Fibroblast of lung (primary cell): ENCODE measurements around the gene EFCAB6. TPM values are rescaled to one million over a fixed set of nuclear protein-coding genes. Genes with fewer than 3 reads are reported as not detected.

Source experiments
- DNase-seq, 2 donors: peaks; one replicate each; pipeline versions ENCODE4 v3.0.0 to v3.0.0-alpha.2; 2010; ENCODE audit warnings: low read depth in 2 of 2
- H2AFZ ChIP-seq: 2 replicates; pipeline ENCODE4 v1.5.1; 2012; ENCODE audit warnings: low read length, control low read depth, inconsistent platforms
- H3K27ac ChIP-seq: 2 replicates; pipeline ENCODE4 v1.5.1; 2011; ENCODE audit warnings: low read length, control low read depth; ENCODE audit not compliant: insufficient read depth
- H3K27me3 ChIP-seq: 2 replicates; pipeline ENCODE4 v1.5.1; 2011; ENCODE audit warnings: mild to moderate bottlenecking, low read length; ENCODE audit not compliant: control insufficient read depth, insufficient read depth
- H3K36me3 ChIP-seq: 2 replicates; pipeline ENCODE4 v1.5.1; 2011; ENCODE audit warnings: low read length; ENCODE audit not compliant: control insufficient read depth, insufficient read depth
- H3K4me1 ChIP-seq: 2 replicates; pipeline ENCODE4 v1.5.1; 2011; ENCODE audit warnings: low read length; ENCODE audit not compliant: control insufficient read depth, insufficient read depth; ENCODE audit errors: extremely low read depth
- H3K4me2 ChIP-seq: 2 replicates; pipeline ENCODE4 v1.5.1; 2011; ENCODE audit warnings: low read length, control low read depth; ENCODE audit not compliant: insufficient read depth; ENCODE audit errors: extremely low read depth
- H3K4me3 ChIP-seq, 4 experiments: fragments of 200-600 bp in 1 of 4; sonication (generic) in 1 of 4; replicated peaks in 1 of 4; 2 replicates each; pipeline ENCODE4 v1.5.1; 2011 to 2016; ENCODE audit warnings: low read length in 4 of 4, low read depth in 3 of 4, mild to moderate bottlenecking in 3 of 4, control low read depth in 2 of 4, inconsistent platforms in 1 of 4, mixed read lengths in 1 of 4; ENCODE audit not compliant: insufficient read depth in 1 of 4; ENCODE audit errors: control extremely low read depth in 1 of 4
- H3K79me2 ChIP-seq: 2 replicates; pipeline ENCODE4 v1.5.1; 2012; ENCODE audit warnings: mild to moderate bottlenecking, low read length, inconsistent platforms; ENCODE audit not compliant: control insufficient read depth, insufficient read depth
- H3K9ac ChIP-seq: 2 replicates; pipeline ENCODE4 v1.5.1; 2011; ENCODE audit warnings: mild to moderate bottlenecking, low read length, control low read depth; ENCODE audit not compliant: insufficient read depth
- H3K9me3 ChIP-seq: 2 replicates; pipeline ENCODE4 v1.5.1; 2012; ENCODE audit warnings: low read depth, low read length; ENCODE audit not compliant: control insufficient read depth, insufficient read depth
- H4K20me1 ChIP-seq: 2 replicates; pipeline ENCODE4 v1.5.1; 2011; ENCODE audit warnings: low read length; ENCODE audit not compliant: control insufficient read depth, insufficient read depth; ENCODE audit errors: extremely low read depth
- EZH2 ChIP-seq: IDR thresholded peaks from 2 replicates; pipeline ENCODE4 v1.5.1; 2012; ENCODE audit warnings: low read length, control low read depth, mild to moderate bottlenecking; ENCODE audit errors: missing control alignments
- polyA plus RNA-seq, 2 donors: library from polyadenylated mRNA; depleted of rRNA in 1 of 2; stranded (reverse) in 1 of 2; unstranded in 1 of 2; fragments of >200 nt; gene quantifications; 2 replicates each; pipeline ENCODE4 v1.2.1, GENCODE V29; 2011 to 2012; ENCODE audit warnings: missing spikeins in 1 of 2
- total RNA-seq: library from RNA; depleted of rRNA; stranded (reverse); fragments of >200 nt; gene quantifications from 2 replicates; pipeline ENCODE4 v1.2.1, GENCODE V29; 2014
- TF ChIP-seq, protein P1 (sequence below), 2 donors: IDR thresholded peaks in 1 of 2; conservative IDR thresholded peaks in 1 of 2; 1 replicate in 1 of 2; 2 replicates in 1 of 2; pipeline ENCODE4 v1.5.1; 2011 to 2012; ENCODE audit warnings: low read length in 2 of 2, control low read depth in 1 of 2, inconsistent platforms in 1 of 2, low read depth in 1 of 2, mild to moderate bottlenecking in 1 of 2

The EFCAB6 gene
- total and polyA plus RNA-seq, 2 donors (not counting 1 experiment from before 2014, with no cell fraction given), result 1.0 to 1.5 TPM

DNA sequence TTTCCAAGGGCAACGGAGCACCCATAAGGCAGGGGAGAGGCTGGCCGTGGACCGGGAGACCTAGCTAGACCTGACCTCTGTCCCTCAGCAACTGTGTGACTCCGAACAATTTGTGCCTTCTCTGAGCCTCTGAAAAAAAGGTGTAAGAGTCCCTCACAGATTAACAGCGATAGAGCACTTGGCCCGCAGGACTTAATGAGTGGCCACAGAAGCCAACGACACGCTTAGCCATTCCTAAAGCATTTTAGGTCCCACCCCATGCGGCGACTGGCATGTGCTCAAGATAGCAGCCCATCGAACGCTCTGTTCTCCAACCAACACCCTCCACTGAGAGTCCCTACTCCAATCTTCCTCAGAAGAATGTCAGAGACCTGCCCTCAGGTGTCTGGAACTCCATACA is 48.7 kb upstream of the EFCAB6 start:
- no peaks in the 10 kb centered on the region for H3K9me3 ChIP-seq
- H3K4me2 ChIP-seq, result no peak overlapping the region
- no peaks in the 10 kb centered on the region for H3K36me3 ChIP-seq
- no peaks in the 10 kb centered on the region for H3K4me1 ChIP-seq
- no peak overlapping the region for H2AFZ ChIP-seq
- no peak for TF ChIP-seq EZH2
- TF ChIP-seq, protein P1, sequence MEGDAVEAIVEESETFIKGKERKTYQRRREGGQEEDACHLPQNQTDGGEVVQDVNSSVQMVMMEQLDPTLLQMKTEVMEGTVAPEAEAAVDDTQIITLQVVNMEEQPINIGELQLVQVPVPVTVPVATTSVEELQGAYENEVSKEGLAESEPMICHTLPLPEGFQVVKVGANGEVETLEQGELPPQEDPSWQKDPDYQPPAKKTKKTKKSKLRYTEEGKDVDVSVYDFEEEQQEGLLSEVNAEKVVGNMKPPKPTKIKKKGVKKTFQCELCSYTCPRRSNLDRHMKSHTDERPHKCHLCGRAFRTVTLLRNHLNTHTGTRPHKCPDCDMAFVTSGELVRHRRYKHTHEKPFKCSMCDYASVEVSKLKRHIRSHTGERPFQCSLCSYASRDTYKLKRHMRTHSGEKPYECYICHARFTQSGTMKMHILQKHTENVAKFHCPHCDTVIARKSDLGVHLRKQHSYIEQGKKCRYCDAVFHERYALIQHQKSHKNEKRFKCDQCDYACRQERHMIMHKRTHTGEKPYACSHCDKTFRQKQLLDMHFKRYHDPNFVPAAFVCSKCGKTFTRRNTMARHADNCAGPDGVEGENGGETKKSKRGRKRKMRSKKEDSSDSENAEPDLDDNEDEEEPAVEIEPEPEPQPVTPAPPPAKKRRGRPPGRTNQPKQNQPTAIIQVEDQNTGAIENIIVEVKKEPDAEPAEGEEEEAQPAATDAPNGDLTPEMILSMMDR (conservative IDR thresholded peaks at IDR 0.05 in 1 of 2, IDR thresholded peaks at IDR 0.05 in 1 of 2; ENCODE audit: low read depth in 1 of 2, low read length in 2 of 2), result no peak
- no peak overlapping the region for H3K9ac ChIP-seq
- H4K20me1 ChIP-seq, result no peaks in the 10 kb centered on the region
- H3K27ac ChIP-seq, result no peak overlapping the region
- DNase-seq, result no peak
- H3K27me3 ChIP-seq, result peaks cover 8% of the 10 kb centered on the region
- no peak overlapping the region for H3K4me3 ChIP-seq
- no peaks in the 10 kb centered on the region for H3K79me2 ChIP-seq

DNA sequence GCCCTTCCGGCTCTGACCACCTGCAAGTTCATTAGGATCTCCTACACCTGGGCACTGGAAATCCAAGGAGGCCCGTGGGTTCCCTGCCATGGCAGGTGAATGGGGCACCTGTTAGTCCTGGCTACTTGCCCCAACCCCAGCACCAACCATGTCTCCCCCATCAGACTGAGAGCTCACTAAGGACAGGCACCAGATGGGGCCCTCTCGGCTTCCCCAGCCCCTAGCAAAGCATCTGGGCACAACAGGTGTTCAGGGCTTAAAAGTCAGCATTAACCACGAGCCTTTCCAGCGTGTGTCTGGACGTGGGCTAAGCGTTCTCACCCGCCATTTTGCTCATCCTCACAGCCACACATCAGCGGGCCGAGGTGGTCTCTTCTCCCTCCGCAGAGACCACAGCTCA is 48.0 kb upstream of the EFCAB6 start:
- no peak for DNase-seq
- no peaks in the 10 kb centered on the region for H3K79me2 ChIP-seq
- peaks cover 8% of the 10 kb centered on the region for H3K27me3 ChIP-seq
- no peaks in the 10 kb centered on the region for H3K9me3 ChIP-seq
- H2AFZ ChIP-seq, result no peak overlapping the region
- H3K4me1 ChIP-seq, result no peaks in the 10 kb centered on the region
- no peak overlapping the region for H3K4me2 ChIP-seq
- H3K9ac ChIP-seq, result no peak overlapping the region
- no peak for TF ChIP-seq EZH2
- TF ChIP-seq, protein P1 (conservative IDR thresholded peaks at IDR 0.05 in 1 of 2, IDR thresholded peaks at IDR 0.05 in 1 of 2; ENCODE audit: low read depth in 1 of 2, low read length in 2 of 2), result no peak
- H3K4me3 ChIP-seq, result no peak overlapping the region
- H3K27ac ChIP-seq, result no peak overlapping the region
- H4K20me1 ChIP-seq, result no peaks in the 10 kb centered on the region
- H3K36me3 ChIP-seq, result no peaks in the 10 kb centered on the region

DNA sequence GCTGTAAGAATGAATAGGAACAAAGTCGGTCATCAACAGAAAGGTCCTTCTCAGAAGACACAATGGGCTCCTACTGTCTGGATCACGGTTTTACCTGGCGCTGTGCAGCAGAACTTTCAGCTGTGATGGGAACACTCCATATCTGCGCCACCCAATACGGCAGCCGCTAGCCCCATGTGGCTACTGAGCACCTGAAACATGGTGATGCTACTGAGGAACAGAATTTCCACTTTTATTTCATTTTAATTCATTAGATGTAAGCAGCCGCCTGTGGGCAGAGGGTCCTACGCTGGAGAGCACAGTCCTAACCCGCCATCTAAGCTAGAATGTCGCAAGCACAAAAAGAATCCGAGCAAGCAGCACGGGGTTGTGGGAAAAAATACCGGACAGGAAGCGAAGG is 47.5 kb upstream of the EFCAB6 start:
- Histone ChIP-seq H3K4me2 (no peak overlapping the region), H3K4me3 (no peak overlapping the region), H3K9me3 (no peaks in the 10 kb centered on the region), H3K36me3 (no peaks in the 10 kb centered on the region), H3K27me3 (peaks cover 8% of the 10 kb centered on the region), H3K79me2 (no peaks in the 10 kb centered on the region), H2AFZ (no peak overlapping the region), H3K27ac (no peak overlapping the region), H3K4me1 (no peaks in the 10 kb centered on the region), H3K9ac (no peak overlapping the region), H4K20me1 (no peaks in the 10 kb centered on the region)
- TF ChIP-seq, protein P1 (conservative IDR thresholded peaks at IDR 0.05 in 1 of 2, IDR thresholded peaks at IDR 0.05 in 1 of 2; ENCODE audit: low read depth in 1 of 2, low read length in 2 of 2), result no peak
- TF ChIP-seq EZH2, result no peak
- DNase-seq, result no peak
